ENCODE results near the gene TLX3.

- TF ChIP-seq CTCF (conservative IDR thresholded peaks at IDR 0.05 in 1 of 2, IDR thresholded peaks at IDR 0.05 in 1 of 2; ENCODE audit: low read depth in 1 of 2, low read length in 2 of 2) (no peak), EZH2 (IDR thresholded peaks at IDR 0.05; ENCODE audit: low read length, missing control alignments) (no peak)
These were observed 25.3 kb upstream of the TLX3 start for GRCh38 chr5:171283753-171284152.

Measured in fibroblast of lung (primary cell).